Hepatocyte (in vitro differentiated cells): Measurements from ENCODE around the gene FBXW5. TPM values are rescaled to one million over a fixed set of nuclear protein-coding genes. Genes with fewer than 3 reads are reported as not detected.

Experiments used
- DNase-seq: peaks from one replicate; pipeline ENCODE4 v3.0.0-alpha.2; 2016; ENCODE audit warnings: low spot score
- H2AFZ ChIP-seq: fragments of 200-600 bp; sonication (generic); 2 replicates; pipeline ENCODE4 v1.6.0; 2016; ENCODE audit warnings: antibody characterized with exemption, mild to moderate bottlenecking
- H3K27ac ChIP-seq: fragments of 200-600 bp; sonication (generic); 2 replicates; pipeline ENCODE4 v1.5.1; 2016; ENCODE audit warnings: mild to moderate bottlenecking
- H3K27me3 ChIP-seq: fragments of 200-600 bp; sonication (generic); 2 replicates; pipeline ENCODE4 v1.6.1; 2016
- H3K36me3 ChIP-seq: fragments of 200-600 bp; sonication (generic); replicated peaks from 2 replicates; pipeline ENCODE4 v1.5.1; 2016; ENCODE audit warnings: low read depth; ENCODE audit not compliant: insufficient read depth
- H3K4me1 ChIP-seq: fragments of 200-600 bp; sonication (generic); 2 replicates; pipeline ENCODE4 v1.5.1; 2016; ENCODE audit warnings: mild to moderate bottlenecking, moderate library complexity; ENCODE audit not compliant: insufficient read depth
- H3K4me2 ChIP-seq: fragments of 200-600 bp; sonication (generic); 2 replicates; pipeline ENCODE4 v1.6.0; 2016
- H3K4me3 ChIP-seq: fragments of 200-600 bp; sonication (generic); 2 replicates; pipeline ENCODE4 v1.5.1; 2016; ENCODE audit warnings: mild to moderate bottlenecking
- H3K79me2 ChIP-seq: fragments of 200-600 bp; sonication (generic); 2 replicates; pipeline ENCODE4 v1.6.0; 2017; ENCODE audit warnings: mild to moderate bottlenecking
- H3K9me2 ChIP-seq: fragments of 200-600 bp; sonication (generic); replicated peaks from 2 replicates; pipeline ENCODE4 v1.6.0; 2017; ENCODE audit warnings: mild to moderate bottlenecking; ENCODE audit not compliant: insufficient read depth
- H3K9me3 ChIP-seq: fragments of 200-600 bp; sonication (generic); 2 replicates; pipeline ENCODE4 v1.5.1; 2016; ENCODE audit warnings: low read depth, mild to moderate bottlenecking
- H4K20me1 ChIP-seq: fragments of 200-600 bp; sonication (generic); 2 replicates; pipeline ENCODE4 v1.6.0; 2016; ENCODE audit warnings: mild to moderate bottlenecking; ENCODE audit not compliant: insufficient read depth, poor library complexity, severe bottlenecking
- EZH2 ChIP-seq: fragments of 200-600 bp; sonication (generic); IDR thresholded peaks from 2 replicates; pipeline ENCODE4 v1.6.1; 2016; ENCODE audit warnings: antibody characterized with exemption, mild to moderate bottlenecking, borderline replicate concordance
- EZH2phosphoT487 ChIP-seq: fragments of 200-600 bp; sonication (generic); IDR thresholded peaks from one replicate; pipeline ENCODE4 v1.6.1; 2018; ENCODE audit warnings: antibody characterized with exemption, mild to moderate bottlenecking, low read depth, moderate library complexity; ENCODE audit not compliant: unreplicated experiment, severe bottlenecking
- WGBS: methylation state at CpG from one replicate; pipeline ENCODE4 v1.1.6; 2016; ENCODE audit warnings: low lambda C conversion rate; ENCODE audit errors: missing lambda C conversion rate; 5-methylcytosine and 5-hydroxymethylcytosine counted together
- polyA plus RNA-seq: library from polyadenylated mRNA; unstranded; fragments of >200 nt; fragmentation: Nextera tagmentation; extraction: Ambion mirVana; gene quantifications from 2 replicates; pipeline ENCODE4 v1.2.1, GENCODE V29; 2016
- total RNA-seq: library from RNA; depleted of rRNA; stranded (reverse); fragments of >200 nt; gene quantifications from 2 replicates; pipeline ENCODE4 v1.2.3, GENCODE V29; 2014
- TF ChIP-seq, protein P1 (sequence below): fragments of 200-600 bp; sonication (generic); IDR thresholded peaks from 2 replicates; pipeline ENCODE4 v1.5.1; 2016; ENCODE audit warnings: antibody characterized with exemption, mild to moderate bottlenecking; ENCODE audit not compliant: poor library complexity

Gene FBXW5
- total and polyA plus RNA-seq, 2 experiments from 2014 or later: 141 to 172 TPM

DNA sequence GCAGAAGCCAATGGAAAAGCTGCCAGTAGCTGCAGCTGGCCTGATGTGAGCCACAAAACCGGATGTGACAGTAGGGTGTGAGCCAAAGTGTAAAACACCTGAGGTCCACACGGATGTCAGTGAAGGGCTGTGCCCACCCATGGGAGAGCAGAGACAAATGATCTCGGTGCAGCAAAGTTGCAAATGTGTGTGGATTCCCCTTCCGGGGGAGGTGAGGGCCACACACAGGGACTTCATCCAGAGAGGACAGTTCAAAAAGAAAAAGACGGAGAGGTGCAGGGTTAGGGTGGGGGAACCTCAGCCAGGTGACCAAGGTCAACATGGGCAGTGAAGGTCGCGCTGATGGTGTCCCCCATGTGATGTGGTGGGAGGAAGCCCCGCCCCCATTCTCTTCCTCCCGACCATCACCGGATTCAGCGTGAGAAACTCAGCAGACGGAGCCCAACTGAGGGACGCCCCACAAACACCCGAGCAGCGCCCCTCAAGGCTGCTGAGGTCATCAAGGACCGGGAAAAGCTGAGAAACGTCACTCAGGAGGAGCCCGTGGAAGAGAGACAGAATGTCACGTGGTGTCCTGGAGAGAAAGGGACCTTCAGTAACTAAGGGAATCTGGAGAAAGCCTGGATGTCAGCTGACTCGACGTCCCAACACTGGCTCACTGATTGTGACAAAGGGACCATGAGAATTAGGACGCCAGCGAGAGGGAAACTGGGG lies 21.4 kb upstream of the FBXW5 start:
- H4K20me1 ChIP-seq: no peaks in the 10 kb centered on the region
- WGBS: 53% methylated on average over 23 of the region's 23 CpGs
- no peak overlapping the region for H3K4me3 ChIP-seq
- no peak overlapping the region for H3K27ac ChIP-seq
- H3K79me2 ChIP-seq: no peaks in the 10 kb centered on the region
- no peaks in the 10 kb centered on the region for H3K9me3 ChIP-seq
- no peak for DNase-seq
- no peak overlapping the region for H2AFZ ChIP-seq
- H3K27me3 ChIP-seq: no peaks in the 10 kb centered on the region
- TF ChIP-seq EZH2 (no peak), EZH2phosphoT487 (no peak)
- TF ChIP-seq, protein P1, sequence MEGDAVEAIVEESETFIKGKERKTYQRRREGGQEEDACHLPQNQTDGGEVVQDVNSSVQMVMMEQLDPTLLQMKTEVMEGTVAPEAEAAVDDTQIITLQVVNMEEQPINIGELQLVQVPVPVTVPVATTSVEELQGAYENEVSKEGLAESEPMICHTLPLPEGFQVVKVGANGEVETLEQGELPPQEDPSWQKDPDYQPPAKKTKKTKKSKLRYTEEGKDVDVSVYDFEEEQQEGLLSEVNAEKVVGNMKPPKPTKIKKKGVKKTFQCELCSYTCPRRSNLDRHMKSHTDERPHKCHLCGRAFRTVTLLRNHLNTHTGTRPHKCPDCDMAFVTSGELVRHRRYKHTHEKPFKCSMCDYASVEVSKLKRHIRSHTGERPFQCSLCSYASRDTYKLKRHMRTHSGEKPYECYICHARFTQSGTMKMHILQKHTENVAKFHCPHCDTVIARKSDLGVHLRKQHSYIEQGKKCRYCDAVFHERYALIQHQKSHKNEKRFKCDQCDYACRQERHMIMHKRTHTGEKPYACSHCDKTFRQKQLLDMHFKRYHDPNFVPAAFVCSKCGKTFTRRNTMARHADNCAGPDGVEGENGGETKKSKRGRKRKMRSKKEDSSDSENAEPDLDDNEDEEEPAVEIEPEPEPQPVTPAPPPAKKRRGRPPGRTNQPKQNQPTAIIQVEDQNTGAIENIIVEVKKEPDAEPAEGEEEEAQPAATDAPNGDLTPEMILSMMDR: no peak
- no peak overlapping the region for H3K4me2 ChIP-seq
- H3K9me2 ChIP-seq: no peaks in the 10 kb centered on the region
- H3K4me1 ChIP-seq: no peaks in the 10 kb centered on the region
- no peaks in the 10 kb centered on the region for H3K36me3 ChIP-seq

- H3K27ac ChIP-seq: no peak overlapping the region
- no peaks in the 10 kb centered on the region for H3K4me1 ChIP-seq
- no peaks in the 10 kb centered on the region for H3K36me3 ChIP-seq
- TF ChIP-seq EZH2phosphoT487: no peak
- TF ChIP-seq EZH2: no peak
- TF ChIP-seq, protein P1: no peak
- no peaks in the 10 kb centered on the region for H3K9me3 ChIP-seq
- H3K27me3 ChIP-seq: no peaks in the 10 kb centered on the region
- H4K20me1 ChIP-seq: no peaks in the 10 kb centered on the region
- 87% methylated on average over 23 of the region's 26 CpGs for WGBS
- DNase-seq: no peak
- no peak overlapping the region for H2AFZ ChIP-seq
- no peak overlapping the region for H3K4me2 ChIP-seq
- H3K4me3 ChIP-seq: no peak overlapping the region
- H3K9me2 ChIP-seq: no peaks in the 10 kb centered on the region
- H3K79me2 ChIP-seq: no peaks in the 10 kb centered on the region
These were observed 20.4 kb upstream of the FBXW5 start for GRCh38 chr9:136964833-136965422.

GRCh38 chr9:136964171-136964689 lies 19.7 kb upstream of the FBXW5 start:
- no peak for DNase-seq
- H3K4me1 ChIP-seq: no peaks in the 10 kb centered on the region

More at GRCh38 chr9:136964171-136964689, 19.7 kb upstream of the FBXW5 start:
- H3K9me2 ChIP-seq: no peaks in the 10 kb centered on the region
- no peak overlapping the region for H3K27ac ChIP-seq
- no peaks in the 10 kb centered on the region for H3K79me2 ChIP-seq
- TF ChIP-seq EZH2phosphoT487 (no peak), EZH2 (no peak)
- TF ChIP-seq, protein P1: no peak
- H4K20me1 ChIP-seq: no peaks in the 10 kb centered on the region
- WGBS: 78% methylated on average over 22 of the region's 22 CpGs
- no peak overlapping the region for H3K4me2 ChIP-seq
- H2AFZ ChIP-seq: no peak overlapping the region
- H3K9me3 ChIP-seq: no peaks in the 10 kb centered on the region
- H3K4me3 ChIP-seq: no peak overlapping the region
- H3K36me3 ChIP-seq: no peaks in the 10 kb centered on the region
- no peaks in the 10 kb centered on the region for H3K27me3 ChIP-seq
